Panc1 (cell line): ENCODE data around the gene UBE2J2.

Source experiments
- CTCF ChIP-seq: fragments of 450-650 bp; IDR thresholded peaks from 2 replicates; pipeline ENCODE4 v1.5.1; 2017; ENCODE audit warnings: mild to moderate bottlenecking
- POLR2AphosphoS5 ChIP-seq: IDR thresholded peaks from 2 replicates; pipeline ENCODE4 v1.6.1; 2012; ENCODE audit warnings: mild to moderate bottlenecking, low read depth, low read length, moderate library complexity
- TCF7L2 ChIP-seq: IDR thresholded peaks from 2 replicates; pipeline ENCODE4 v1.6.1; 2011; ENCODE audit warnings: mild to moderate bottlenecking, low read depth, low read length, inconsistent platforms
- TF ChIP-seq, protein P1 (sequence below), 2 experiments: IDR thresholded peaks; 2 replicates each; pipeline ENCODE4 v1.6.1; 2011 to 2012; ENCODE audit warnings: low read depth in 2 of 2, control low read depth in 1 of 2, low read length in 1 of 2, mild to moderate bottlenecking in 1 of 2, moderate library complexity in 1 of 2; ENCODE audit not compliant: insufficient read depth in 1 of 2

DNA sequence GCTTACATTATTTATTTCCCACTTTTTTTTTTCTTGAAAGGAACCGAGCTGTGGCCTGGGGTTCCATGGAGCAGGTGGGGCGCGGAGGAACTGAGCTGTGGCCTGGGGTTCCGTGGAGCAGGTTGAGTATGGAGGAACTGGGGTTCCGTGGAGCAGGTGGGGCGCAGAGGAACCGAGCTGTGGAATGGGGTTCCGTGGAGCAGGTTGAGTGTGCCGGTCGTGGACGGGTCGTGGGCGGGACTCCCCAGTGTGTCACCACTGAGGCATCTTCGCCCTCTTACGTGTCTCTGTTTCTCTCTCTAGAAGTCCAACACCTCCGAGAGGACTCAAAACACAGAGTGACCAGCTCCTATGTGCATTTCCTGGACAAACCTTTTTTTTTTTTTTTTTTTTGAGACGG is 5.4 kb upstream of the UBE2J2 start:
- TF ChIP-seq CTCF (no peak), POLR2AphosphoS5 (no peak), TCF7L2 (no peak)
- TF ChIP-seq, protein P1, sequence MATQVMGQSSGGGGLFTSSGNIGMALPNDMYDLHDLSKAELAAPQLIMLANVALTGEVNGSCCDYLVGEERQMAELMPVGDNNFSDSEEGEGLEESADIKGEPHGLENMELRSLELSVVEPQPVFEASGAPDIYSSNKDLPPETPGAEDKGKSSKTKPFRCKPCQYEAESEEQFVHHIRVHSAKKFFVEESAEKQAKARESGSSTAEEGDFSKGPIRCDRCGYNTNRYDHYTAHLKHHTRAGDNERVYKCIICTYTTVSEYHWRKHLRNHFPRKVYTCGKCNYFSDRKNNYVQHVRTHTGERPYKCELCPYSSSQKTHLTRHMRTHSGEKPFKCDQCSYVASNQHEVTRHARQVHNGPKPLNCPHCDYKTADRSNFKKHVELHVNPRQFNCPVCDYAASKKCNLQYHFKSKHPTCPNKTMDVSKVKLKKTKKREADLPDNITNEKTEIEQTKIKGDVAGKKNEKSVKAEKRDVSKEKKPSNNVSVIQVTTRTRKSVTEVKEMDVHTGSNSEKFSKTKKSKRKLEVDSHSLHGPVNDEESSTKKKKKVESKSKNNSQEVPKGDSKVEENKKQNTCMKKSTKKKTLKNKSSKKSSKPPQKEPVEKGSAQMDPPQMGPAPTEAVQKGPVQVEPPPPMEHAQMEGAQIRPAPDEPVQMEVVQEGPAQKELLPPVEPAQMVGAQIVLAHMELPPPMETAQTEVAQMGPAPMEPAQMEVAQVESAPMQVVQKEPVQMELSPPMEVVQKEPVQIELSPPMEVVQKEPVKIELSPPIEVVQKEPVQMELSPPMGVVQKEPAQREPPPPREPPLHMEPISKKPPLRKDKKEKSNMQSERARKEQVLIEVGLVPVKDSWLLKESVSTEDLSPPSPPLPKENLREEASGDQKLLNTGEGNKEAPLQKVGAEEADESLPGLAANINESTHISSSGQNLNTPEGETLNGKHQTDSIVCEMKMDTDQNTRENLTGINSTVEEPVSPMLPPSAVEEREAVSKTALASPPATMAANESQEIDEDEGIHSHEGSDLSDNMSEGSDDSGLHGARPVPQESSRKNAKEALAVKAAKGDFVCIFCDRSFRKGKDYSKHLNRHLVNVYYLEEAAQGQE (IDR thresholded peaks at IDR 0.05; ENCODE audit: insufficient read depth in 1 of 2, low read depth in 2 of 2, low read length in 1 of 2) = no peak
